ENCODE results near the gene SUGP1. TPM values are rescaled to one million over a fixed set of nuclear protein-coding genes. Genes with fewer than 3 reads are reported as not detected.
A peak's percentile ranks its signal among the peaks of the same experiment; 100 is the strongest.

The SUGP1 gene
- total RNA-seq, 1 experiment from 2014 or later = 40.8 TPM

DNA sequence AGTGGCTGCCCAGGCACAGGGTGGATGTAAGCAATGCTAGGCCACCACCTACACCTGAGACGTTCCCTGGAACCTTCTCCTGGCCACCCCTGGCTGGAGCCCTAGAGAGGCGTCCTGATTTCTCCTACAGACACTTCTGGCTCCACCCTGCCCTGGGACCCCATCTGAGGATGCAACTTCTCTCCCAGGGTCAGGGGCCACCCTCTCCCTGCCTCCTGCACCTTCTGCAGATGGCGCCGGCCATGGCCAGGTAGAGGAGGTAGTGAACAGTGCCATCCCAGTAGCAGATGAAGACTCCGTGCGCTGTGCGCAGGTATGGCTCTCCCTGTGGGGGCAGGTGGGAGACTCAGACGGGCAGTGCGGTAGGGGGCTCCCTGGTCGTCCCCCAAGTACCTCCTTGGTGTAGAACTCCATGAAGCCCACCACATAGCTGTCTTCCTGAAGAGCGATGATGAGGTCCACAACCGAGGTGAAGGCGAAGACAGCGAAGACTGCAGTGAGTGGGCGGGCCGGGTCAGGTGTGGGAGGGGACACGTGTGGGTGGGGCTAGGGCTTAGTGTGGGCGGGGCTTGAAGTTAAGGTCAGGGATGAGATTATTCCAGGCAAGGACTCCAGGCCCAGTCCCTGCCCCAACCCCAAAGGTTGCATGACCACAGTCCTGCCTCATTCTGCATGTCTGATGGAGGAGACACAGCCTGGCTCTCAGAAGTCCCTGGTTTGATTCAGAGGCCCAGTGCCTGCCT, 50.2 kb downstream of the SUGP1 start:
- DNase-seq = no peak
- Histone ChIP-seq H3K4me1 (no peaks in the 10 kb centered on the region), H3K9me3 (replicated peaks) (no peaks in the 10 kb centered on the region), H3K36me3 (no peaks in the 10 kb centered on the region), H3K27ac (no peak overlapping the region), H3K27me3 (no peaks in the 10 kb centered on the region), H3K4me3 (no peak overlapping the region)

GRCh38 chr19:19268453-19269385, 51.6 kb downstream of the SUGP1 start:
- Histone ChIP-seq H3K36me3 (no peaks in the 10 kb centered on the region), H3K27ac (no peak overlapping the region), H3K9me3 (replicated peaks) (no peaks in the 10 kb centered on the region), H3K4me3 (no peak overlapping the region), H3K4me1 (no peaks in the 10 kb centered on the region), H3K27me3 (no peaks in the 10 kb centered on the region)
- no peak for DNase-seq

DNA sequence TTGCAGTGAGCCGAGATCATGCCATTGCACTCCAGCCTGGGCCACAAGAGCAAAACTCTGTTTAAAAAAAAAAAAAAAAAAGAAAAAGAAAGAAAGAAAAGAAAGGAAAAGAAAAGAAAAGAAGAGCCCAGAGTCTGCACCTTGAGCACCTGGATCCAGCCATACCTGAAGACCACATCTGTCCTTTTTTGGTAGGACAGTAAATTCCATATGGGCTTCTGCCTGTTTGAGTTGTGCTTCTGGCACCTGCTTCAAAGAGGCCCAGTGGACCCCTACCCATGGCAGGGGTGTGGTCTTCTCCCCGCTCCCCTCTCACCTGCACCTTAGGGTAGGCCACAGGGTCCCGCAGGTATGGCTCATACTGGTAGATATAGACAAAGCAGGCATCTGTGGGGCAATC, 53.0 kb downstream of the SUGP1 start:
- DNase-seq = no peak

DNA sequence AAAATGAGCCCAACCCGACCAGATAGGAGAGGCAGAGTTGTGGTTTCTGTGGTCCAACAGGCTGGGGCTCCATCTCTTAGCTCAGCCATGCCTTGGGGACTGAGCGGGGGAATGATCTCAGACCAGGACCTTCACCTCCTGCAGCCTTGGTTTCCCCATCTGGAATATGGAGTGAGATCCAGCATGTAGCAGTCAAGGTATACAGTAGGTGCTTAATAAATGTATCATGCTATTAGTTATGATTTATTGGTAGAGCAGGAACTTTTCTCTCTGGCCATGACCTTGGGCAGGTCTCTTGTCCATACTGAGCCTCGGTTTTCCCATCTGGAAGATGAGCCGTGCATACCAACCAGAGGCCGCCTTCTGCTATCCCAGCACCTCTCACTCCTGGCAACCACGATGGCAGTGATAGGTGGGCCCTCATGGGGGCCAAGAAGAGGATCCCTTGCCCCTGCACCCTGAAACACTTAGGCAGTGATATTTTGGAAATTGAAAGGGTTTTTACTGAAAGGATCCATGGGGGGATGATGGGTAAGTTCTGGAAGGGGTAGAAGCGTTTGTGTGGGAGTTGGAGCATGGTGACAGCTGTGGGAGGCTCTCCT, 56.3 kb downstream of the SUGP1 start:
- H3K9me3 ChIP-seq (replicated peaks) = no peaks in the 10 kb centered on the region
- H3K4me3 ChIP-seq = no peak overlapping the region
- no peak for DNase-seq
- no peaks in the 10 kb centered on the region for H3K4me1 ChIP-seq
- no peak overlapping the region for H3K27ac ChIP-seq
- H3K36me3 ChIP-seq = no peaks in the 10 kb centered on the region
- no peaks in the 10 kb centered on the region for H3K27me3 ChIP-seq

More for the DNA sequence above, 53.0 kb downstream of the SUGP1 start:
- Histone ChIP-seq H3K4me3 (no peak overlapping the region), H3K27me3 (no peaks in the 10 kb centered on the region), H3K27ac (no peak overlapping the region), H3K36me3 (no peaks in the 10 kb centered on the region), H3K9me3 (replicated peaks) (no peaks in the 10 kb centered on the region), H3K4me1 (no peaks in the 10 kb centered on the region)

DNA sequence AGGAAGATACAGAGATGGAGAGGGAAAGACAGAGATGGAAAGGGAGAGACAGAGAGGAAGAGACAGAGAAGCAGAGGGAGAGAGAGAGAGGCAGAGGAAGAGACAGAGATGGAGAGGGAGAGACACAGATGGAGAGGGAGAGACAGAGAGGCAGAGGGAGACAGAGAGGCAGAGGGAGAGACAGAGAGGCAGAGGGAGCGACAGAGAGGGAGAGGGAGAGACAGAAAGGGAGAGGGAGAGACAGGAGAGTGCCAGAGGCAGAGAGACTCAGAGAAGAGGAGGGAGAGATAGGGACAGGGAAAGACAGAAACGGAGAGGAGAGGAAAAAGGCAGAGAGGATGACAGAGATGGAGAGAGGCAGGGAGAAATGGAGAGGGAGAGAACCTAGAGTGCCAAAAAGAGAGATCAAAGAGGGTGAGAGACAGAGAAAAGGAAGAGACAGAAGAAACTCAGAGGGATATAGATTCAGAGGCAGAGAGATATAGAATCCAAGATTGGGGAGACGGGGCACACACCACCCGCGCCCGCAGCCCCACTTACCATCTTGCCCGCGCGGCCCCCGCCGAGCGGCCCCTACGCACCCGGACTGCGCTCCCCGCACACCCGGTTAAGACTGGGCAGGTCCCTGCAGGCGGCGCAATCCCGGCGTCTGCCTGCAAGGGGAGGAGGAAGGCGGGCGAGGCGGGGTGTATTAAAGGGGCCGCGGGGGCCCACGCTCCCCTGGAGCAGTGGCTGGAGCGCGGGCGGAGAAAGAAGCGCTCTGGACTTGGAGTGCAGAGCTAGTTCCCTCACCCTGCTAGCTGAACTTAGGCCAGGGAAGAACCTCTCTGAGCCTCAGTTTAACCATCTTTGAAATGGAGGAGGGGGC, 57.9 kb downstream of the SUGP1 start:
- DNase-seq = no peak

GRCh38 chr19:19261350-19262189, 58.7 kb downstream of the SUGP1 start:
- DNase-seq = no peak
- no peaks in the 10 kb centered on the region for H3K9me3 ChIP-seq (replicated peaks)
- no peak overlapping the region for H3K4me3 ChIP-seq

More for the DNA sequence above, 57.9 kb downstream of the SUGP1 start:
- Histone ChIP-seq H3K4me3 (no peak overlapping the region), H3K9me3 (replicated peaks) (no peaks in the 10 kb centered on the region), H3K36me3 (no peaks in the 10 kb centered on the region), H3K4me1 (no peaks in the 10 kb centered on the region), H3K27ac (no peak overlapping the region), H3K27me3 (no peaks in the 10 kb centered on the region)

GRCh38 chr19:19260417-19261214, 59.7 kb downstream of the SUGP1 start:
- Histone ChIP-seq H3K4me1 (no peaks in the 10 kb centered on the region), H3K27me3 (no peaks in the 10 kb centered on the region), H3K36me3 (no peaks in the 10 kb centered on the region), H3K9me3 (replicated peaks) (no peaks in the 10 kb centered on the region), H3K27ac (no peak overlapping the region), H3K4me3 (no peak overlapping the region)
- DNase-seq = no peak

More at GRCh38 chr19:19261350-19262189, 58.7 kb downstream of the SUGP1 start:
- Histone ChIP-seq H3K27ac (no peak overlapping the region), H3K27me3 (no peaks in the 10 kb centered on the region), H3K36me3 (no peaks in the 10 kb centered on the region), H3K4me1 (no peaks in the 10 kb centered on the region)

DNA sequence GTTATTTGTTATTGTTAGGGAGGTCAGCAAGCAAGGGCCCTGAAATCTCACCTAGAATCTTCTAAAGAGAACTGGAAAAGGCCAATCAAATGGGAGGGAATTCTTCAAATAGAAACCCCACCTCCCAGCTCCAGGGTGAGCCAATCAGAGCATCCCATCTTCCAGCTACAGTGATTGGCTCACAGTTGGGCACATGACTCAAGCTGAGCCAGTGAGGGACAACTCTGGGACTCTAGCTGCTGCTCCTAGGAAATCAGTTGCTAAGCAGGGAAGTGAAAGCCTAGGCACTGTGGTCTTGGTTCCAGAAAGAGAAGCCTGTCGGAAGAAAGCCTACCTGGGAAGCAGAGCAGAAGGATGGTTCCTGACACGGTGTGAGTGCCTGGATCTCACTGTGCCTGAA, 60.6 kb downstream of the SUGP1 start:
- peak; percentile 22 to 53 for DNase-seq
- no peaks in the 10 kb centered on the region for H3K36me3 ChIP-seq
- H3K27ac ChIP-seq = no peak overlapping the region
- no peaks in the 10 kb centered on the region for H3K4me1 ChIP-seq
- H3K4me3 ChIP-seq = no peak overlapping the region
- no peaks in the 10 kb centered on the region for H3K27me3 ChIP-seq
- no peaks in the 10 kb centered on the region for H3K9me3 ChIP-seq (replicated peaks)

- Histone ChIP-seq H3K27me3 (no peaks in the 10 kb centered on the region), H3K9me3 (replicated peaks) (no peaks in the 10 kb centered on the region), H3K4me3 (no peak overlapping the region), H3K4me1 (no peaks in the 10 kb centered on the region), H3K27ac (no peak overlapping the region), H3K36me3 (no peaks in the 10 kb centered on the region)
- DNase-seq = no peak
These were observed 61.5 kb downstream of the SUGP1 start for GRCh38 chr19:19258589-19259338.

DNA sequence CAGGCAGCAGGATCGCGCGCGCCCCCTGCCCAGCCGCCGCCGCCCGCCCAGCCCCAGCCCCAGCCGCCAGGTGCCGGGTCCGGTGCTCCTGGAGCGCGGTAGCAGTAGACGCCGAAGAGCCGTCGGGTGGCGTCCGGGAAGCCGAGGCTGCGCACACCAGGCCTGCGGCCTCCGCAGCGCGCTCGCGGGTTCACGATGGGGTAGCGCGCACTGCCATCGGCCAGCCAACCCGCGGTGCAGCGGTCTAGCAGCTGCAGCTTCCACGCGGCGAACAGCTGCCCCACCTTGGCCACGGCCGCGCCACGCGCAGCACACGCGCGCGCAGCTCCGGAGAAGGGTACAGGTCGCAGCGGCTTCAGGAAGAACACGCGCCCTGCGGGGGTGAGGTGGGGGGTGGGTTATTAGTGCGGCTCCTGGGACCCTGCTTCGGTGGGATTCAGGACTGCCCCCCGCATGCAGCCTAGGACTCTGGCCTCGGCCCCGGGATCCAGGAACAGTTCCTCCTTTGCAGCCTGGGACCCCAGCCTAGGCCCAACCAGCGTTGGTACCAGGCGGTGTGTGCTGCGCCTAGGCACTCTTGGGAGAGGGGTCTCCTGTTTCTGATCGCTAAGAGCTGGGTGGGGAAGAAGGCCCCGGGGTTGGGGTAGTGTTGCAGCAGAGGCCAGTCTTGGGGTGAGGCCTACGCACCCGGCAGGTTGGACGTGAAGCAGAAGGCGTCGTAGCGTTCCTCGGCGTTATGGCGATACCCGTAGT, 62.3 kb downstream of the SUGP1 start:
- Histone ChIP-seq H3K4me1 (no peaks in the 10 kb centered on the region), H3K4me3 (no peak overlapping the region), H3K27ac (no peak overlapping the region), H3K9me3 (replicated peaks) (no peaks in the 10 kb centered on the region), H3K36me3 (no peaks in the 10 kb centered on the region), H3K27me3 (no peaks in the 10 kb centered on the region)
- DNase-seq = no peak

- Histone ChIP-seq H3K27ac (no peak overlapping the region), H3K27me3 (no peaks in the 10 kb centered on the region), H3K9me3 (replicated peaks) (no peaks in the 10 kb centered on the region), H3K4me1 (no peaks in the 10 kb centered on the region), H3K4me3 (no peak overlapping the region), H3K36me3 (no peaks in the 10 kb centered on the region)
- DNase-seq = no peak
These were observed 63.2 kb downstream of the SUGP1 start for GRCh38 chr19:19257137-19257536.
